ENCODE measurements around the gene APOBEC3H. TPM values are rescaled to one million over a fixed set of nuclear protein-coding genes. Genes with fewer than 3 reads are reported as not detected.
A peak's percentile ranks its signal among the peaks of the same experiment; 100 is the strongest.

Gene APOBEC3H
- total and polyA plus RNA-seq, 8 donors: 0.63 to 7.8 TPM; not detected in 6

GRCh38 chr22:39133871-39134270, 36.8 kb downstream of the APOBEC3H start:
- no peak for TF ChIP-seq POLR2AphosphoS5 (IDR thresholded peaks at IDR 0.05)
- no peak for TF ChIP-seq EP300 (IDR thresholded peaks at IDR 0.05)
- no peak for TF ChIP-seq CTCF (IDR thresholded peaks at IDR 0.05)
- TF ChIP-seq POLR2A (IDR thresholded peaks at IDR 0.05): no peak
- WGBS, 5 donors: 88 to 95% (median 93%) methylated on average over 14 to 17 of the region's 17 CpGs
- H3K9me3 ChIP-seq: no peaks in the 10 kb centered on the region
- peaks cover 0 to 29% (median 18%) of the 10 kb centered on the region in 4 donors for H3K4me1 ChIP-seq
- H3K36me3 ChIP-seq: peaks cover 9 to 72% (median 51%) of the 10 kb centered on the region in 4 donors
- intact Hi-C loops (cut with DNase I; ENCODE audit: low total_unique reads): no loop called here
- DNase-seq: no peak
- H3K4me3 ChIP-seq: no peak overlapping the region
- no peak overlapping the region for H3K27ac ChIP-seq
- no peaks in the 10 kb centered on the region for H3K27me3 ChIP-seq

DNA sequence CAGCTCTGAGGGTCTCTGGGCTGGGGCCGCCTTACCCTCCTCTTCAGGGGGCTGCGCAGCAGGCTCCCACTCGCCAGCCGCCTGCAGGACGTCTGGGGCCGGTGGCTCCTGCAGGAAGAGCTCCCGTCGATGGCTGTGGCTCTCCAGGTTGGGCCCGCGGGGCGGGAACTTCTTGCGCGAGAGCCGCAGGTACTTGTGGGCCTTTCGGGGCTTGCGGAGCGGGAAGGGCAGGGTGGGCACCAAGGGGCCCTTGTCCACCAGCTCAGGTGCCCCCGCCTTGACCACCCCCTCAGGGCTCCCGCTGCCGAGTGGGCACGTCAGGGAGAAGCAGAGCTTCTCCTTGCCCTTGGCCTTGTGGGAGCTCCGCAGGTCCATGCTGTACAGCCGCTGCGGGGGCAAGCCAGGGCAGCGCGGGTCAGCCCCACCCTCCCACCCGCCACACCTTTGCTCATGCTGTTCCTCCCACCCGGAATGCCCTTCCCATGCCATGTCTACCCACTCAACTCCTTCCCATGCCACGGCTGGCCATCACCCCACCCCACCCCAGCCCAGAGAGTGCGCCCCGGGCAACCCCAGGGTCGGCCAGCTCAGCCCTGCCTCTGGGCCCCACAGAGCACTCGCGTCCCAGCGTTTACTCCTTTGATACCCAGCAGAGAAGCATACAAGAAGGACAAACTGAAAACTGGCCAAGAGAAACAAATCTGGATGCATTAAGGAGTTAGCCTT, 37.5 kb downstream of the APOBEC3H start:
- H3K27ac ChIP-seq: no peak overlapping the region
- intact Hi-C loops (cut with DNase I; ENCODE audit: low total_unique reads): no loop called here
- no peak overlapping the region for H3K4me3 ChIP-seq
- no peaks in the 10 kb centered on the region for H3K27me3 ChIP-seq
- DNase-seq: no peak
- no peak for TF ChIP-seq EP300 (IDR thresholded peaks at IDR 0.05)
- TF ChIP-seq POLR2A (IDR thresholded peaks at IDR 0.05): no peak
- H3K36me3 ChIP-seq: peaks cover 9 to 76% (median 55%) of the 10 kb centered on the region in 4 donors
- no peaks in the 10 kb centered on the region for H3K9me3 ChIP-seq
- WGBS, 5 donors: 79 to 91% (median 91%) methylated on average over 16 to 35 of the region's 35 CpGs
- peaks cover 0 to 29% (median 18%) of the 10 kb centered on the region in 4 donors for H3K4me1 ChIP-seq

- H3K9me3 ChIP-seq: no peaks in the 10 kb centered on the region
- no peak for TF ChIP-seq POLR2AphosphoS5 (IDR thresholded peaks at IDR 0.05)
- peak in 4 of 7 experiments; percentile 14 to 34 (median 32) for TF ChIP-seq CTCF (IDR thresholded peaks at IDR 0.05)
- WGBS, 5 donors: 51 to 57% (median 51%) methylated on average over 13 to 15 of the region's 15 CpGs
- no peak overlapping the region for H3K4me3 ChIP-seq
- no peaks in the 10 kb centered on the region for H3K27me3 ChIP-seq
- H3K36me3 ChIP-seq: peaks cover 13 to 69% (median 54%) of the 10 kb centered on the region in 4 donors
- intact Hi-C loops (cut with DNase I; ENCODE audit: low total_unique reads): no loop called here
- DNase-seq: peak in 1 of 2 donors; percentile 76
- peaks cover 0 to 29% (median 18%) of the 10 kb centered on the region in 4 donors for H3K4me1 ChIP-seq
- peak overlapping the region in 1 of 5 donors; percentile 7 for H3K27ac ChIP-seq
Measured at GRCh38 chr22:39135092-39135896, 38.2 kb downstream of the APOBEC3H start.

DNA sequence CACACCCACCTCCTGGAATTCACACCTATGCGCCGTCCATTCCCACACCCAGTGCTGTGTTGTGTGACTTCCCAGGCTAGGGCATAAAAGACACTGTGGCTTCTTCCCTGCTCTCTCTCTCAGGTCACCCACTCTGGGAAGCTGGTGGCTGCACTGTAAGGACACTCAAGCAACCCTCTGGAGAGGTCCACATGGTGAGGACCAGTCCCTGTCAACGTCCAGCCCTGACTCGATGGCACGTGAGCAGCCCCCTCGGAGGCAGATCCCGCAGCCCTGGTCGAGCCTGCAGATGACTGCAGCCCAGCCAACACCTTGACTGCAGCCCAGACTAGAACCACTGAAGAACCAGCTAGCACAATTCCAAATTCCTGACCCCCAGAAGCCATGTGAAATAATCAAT, 39.3 kb downstream of the APOBEC3H start:
- intact Hi-C loops (cut with DNase I; ENCODE audit: low total_unique reads): no loop called here
- no peak overlapping the region for H3K27ac ChIP-seq
- TF ChIP-seq EP300 (IDR thresholded peaks at IDR 0.05) (no peak), CTCF (IDR thresholded peaks at IDR 0.05) (no peak), POLR2AphosphoS5 (IDR thresholded peaks at IDR 0.05) (no peak), POLR2A (IDR thresholded peaks at IDR 0.05) (no peak)
- no peak for DNase-seq
- 89 to 100% (median 92%) methylated on average over 2 to 8 of the region's 8 CpGs for WGBS, 5 donors
- peaks cover 13 to 75% (median 62%) of the 10 kb centered on the region in 4 donors for H3K36me3 ChIP-seq
- no peaks in the 10 kb centered on the region for H3K27me3 ChIP-seq
- H3K4me3 ChIP-seq: no peak overlapping the region
- peaks cover 0 to 21% (median 13%) of the 10 kb centered on the region in 4 donors for H3K4me1 ChIP-seq
- H3K9me3 ChIP-seq: no peaks in the 10 kb centered on the region
